Sigmoid colon (tissue), 7 donors: Measurements from ENCODE around the gene SELENON. TPM values are rescaled to one million over a fixed set of nuclear protein-coding genes. Genes with fewer than 3 reads are reported as not detected.

ENCODE experiments used
- DNase-seq: peaks from one replicate; pipeline ENCODE4 v3.0.0-alpha.2; 2019
- H3K27ac ChIP-seq, 4 donors: fragments of 200-600 bp; sonication (generic); one replicate each; pipeline ENCODE4 v1.5.1; 2016 to 2019; ENCODE audit warnings: mild to moderate bottlenecking in 1 of 4
- H3K27me3 ChIP-seq, 3 donors: fragments of 200-600 bp; sonication (generic); one replicate each; pipeline ENCODE4 v1.5.1; 2019; ENCODE audit warnings: mild to moderate bottlenecking in 1 of 3
- H3K36me3 ChIP-seq, 4 donors: fragments of 200-600 bp; sonication (generic); one replicate each; pipeline ENCODE4 v1.5.1; 2016 to 2019
- H3K4me1 ChIP-seq, 4 donors: fragments of 200-600 bp; sonication (generic); one replicate each; pipeline ENCODE4 v1.5.1; 2017 to 2019
- H3K4me3 ChIP-seq, 4 donors: fragments of 200-600 bp; sonication (generic); one replicate each; pipeline ENCODE4 v1.5.1; 2017 to 2019; ENCODE audit warnings: mild to moderate bottlenecking in 2 of 4, moderate library complexity in 1 of 4
- H3K9me3 ChIP-seq, 4 donors: fragments of 200-600 bp in 3 of 4; sonication (generic) in 3 of 4; one replicate each; pipeline versions ENCODE4 v1.5.1 to v1.6.1; 2013 to 2019
- EP300 ChIP-seq, 4 donors: sonication (generic); formaldehyde crosslinking; IDR thresholded peaks; one replicate each; pipeline ENCODE4 v1.6.1; 2017; ENCODE audit warnings: antibody characterized with exemption in 4 of 4
- POLR2A ChIP-seq, 2 donors: fragments of 450-650 bp; IDR thresholded peaks; one replicate each; pipeline ENCODE4 v1.6.1; 2016; ENCODE audit warnings: antibody characterized with exemption in 2 of 2, mild to moderate bottlenecking in 2 of 2, moderate library complexity in 2 of 2
- POLR2AphosphoS5 ChIP-seq, 4 donors: sonication (generic); formaldehyde crosslinking; IDR thresholded peaks; one replicate each; pipeline ENCODE4 v1.6.1; 2017; ENCODE audit warnings: antibody characterized with exemption in 4 of 4
- WGBS, 2 donors: extraction: QIAGEN DNeasy Blood & Tissue Kit; methylation state at CpG; one replicate each; pipeline ENCODE4 v1.1.7; 2013; 5-methylcytosine and 5-hydroxymethylcytosine counted together
- intact Hi-C: fragments of 100-400 bp; cut with DNase I; formaldehyde crosslinking; loops from one replicate; pipeline ENCODE4 v1.15.1; 2023
- polyA plus RNA-seq, 3 donors: library from polyadenylated mRNA; stranded (reverse); fragments of 200-250 nt; gene quantifications; one replicate each; pipeline ENCODE4 v1.2.3, GENCODE V29; 2013
- total RNA-seq, 4 donors: library from RNA; depleted of rRNA; stranded (reverse); fragments of >200 nt; gene quantifications; one replicate each; pipeline ENCODE4 v1.1.0, GENCODE V29; 2016
- TF ChIP-seq, protein P1 (sequence below), 4 experiments: fragments of 450-650 bp in 3 of 4; fragments of 200-600 bp in 1 of 4; IDR thresholded peaks; one replicate each; pipeline ENCODE4 v1.5.1; 2016 to 2019; ENCODE audit warnings: antibody characterized with exemption in 4 of 4, mild to moderate bottlenecking in 3 of 4, moderate library complexity in 2 of 4
- donor health status: healthy with polysubstance abuse.
- donor health status: Bipolar disorder and iron deficiency.
- donor health status: healthy.

SELENON gene
- total and polyA plus RNA-seq, 7 donors: 4.6 to 37.4 (median 15.7) TPM

GRCh38 chr1:25773441-25774125 lies 26.4 kb upstream of the SELENON start:
- WGBS, 2 donors: 19 to 73% methylated on average over 4 of the region's 4 CpGs
- intact Hi-C loops: no loop called here
- Histone ChIP-seq H3K4me3 (no peak overlapping the region), H3K4me1 (peaks cover 0 to 48% (median 19%) of the 10 kb centered on the region in 4 donors), H3K9me3 (no peaks in the 10 kb centered on the region), H3K36me3 (peaks cover 0 to 17% (median 0%) of the 10 kb centered on the region in 4 donors), H3K27ac (no peak overlapping the region), H3K27me3 (no peaks in the 10 kb centered on the region)
- TF ChIP-seq POLR2A (IDR thresholded peaks at IDR 0.05): no peak
- TF ChIP-seq EP300 (IDR thresholded peaks at IDR 0.05): no peak
- no peak for TF ChIP-seq POLR2AphosphoS5 (IDR thresholded peaks at IDR 0.05)
- no peak for DNase-seq

- no peaks in the 10 kb centered on the region for H3K27me3 ChIP-seq
- no peaks in the 10 kb centered on the region for H3K9me3 ChIP-seq
- H3K36me3 ChIP-seq: peaks cover 0 to 20% (median 0%) of the 10 kb centered on the region in 4 donors
- peaks cover 0 to 48% (median 19%) of the 10 kb centered on the region in 4 donors for H3K4me1 ChIP-seq
- WGBS, 2 donors: 70 to 77% methylated on average over 13 of the region's 13 CpGs
- no peak overlapping the region for H3K4me3 ChIP-seq
- no peak for TF ChIP-seq POLR2A (IDR thresholded peaks at IDR 0.05)
- TF ChIP-seq EP300 (IDR thresholded peaks at IDR 0.05): no peak
- TF ChIP-seq POLR2AphosphoS5 (IDR thresholded peaks at IDR 0.05): no peak
- TF ChIP-seq, protein P1, sequence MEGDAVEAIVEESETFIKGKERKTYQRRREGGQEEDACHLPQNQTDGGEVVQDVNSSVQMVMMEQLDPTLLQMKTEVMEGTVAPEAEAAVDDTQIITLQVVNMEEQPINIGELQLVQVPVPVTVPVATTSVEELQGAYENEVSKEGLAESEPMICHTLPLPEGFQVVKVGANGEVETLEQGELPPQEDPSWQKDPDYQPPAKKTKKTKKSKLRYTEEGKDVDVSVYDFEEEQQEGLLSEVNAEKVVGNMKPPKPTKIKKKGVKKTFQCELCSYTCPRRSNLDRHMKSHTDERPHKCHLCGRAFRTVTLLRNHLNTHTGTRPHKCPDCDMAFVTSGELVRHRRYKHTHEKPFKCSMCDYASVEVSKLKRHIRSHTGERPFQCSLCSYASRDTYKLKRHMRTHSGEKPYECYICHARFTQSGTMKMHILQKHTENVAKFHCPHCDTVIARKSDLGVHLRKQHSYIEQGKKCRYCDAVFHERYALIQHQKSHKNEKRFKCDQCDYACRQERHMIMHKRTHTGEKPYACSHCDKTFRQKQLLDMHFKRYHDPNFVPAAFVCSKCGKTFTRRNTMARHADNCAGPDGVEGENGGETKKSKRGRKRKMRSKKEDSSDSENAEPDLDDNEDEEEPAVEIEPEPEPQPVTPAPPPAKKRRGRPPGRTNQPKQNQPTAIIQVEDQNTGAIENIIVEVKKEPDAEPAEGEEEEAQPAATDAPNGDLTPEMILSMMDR (IDR thresholded peaks at IDR 0.05): no peak
- no peak for DNase-seq
- no peak overlapping the region for H3K27ac ChIP-seq
- intact Hi-C loops: no loop called here
Measured at GRCh38 chr1:25774206-25774803, 25.7 kb upstream of the SELENON start.

- Histone ChIP-seq H3K27me3 (no peaks in the 10 kb centered on the region), H3K4me1 (peaks cover 0 to 46% (median 16%) of the 10 kb centered on the region in 4 donors), H3K36me3 (peaks cover 0 to 20% (median 0%) of the 10 kb centered on the region in 4 donors), H3K27ac (no peak overlapping the region), H3K4me3 (no peak overlapping the region), H3K9me3 (no peaks in the 10 kb centered on the region)
- no peak for DNase-seq
- no peak for TF ChIP-seq POLR2A (IDR thresholded peaks at IDR 0.05)
- TF ChIP-seq, protein P1 (IDR thresholded peaks at IDR 0.05): no peak
- TF ChIP-seq EP300 (IDR thresholded peaks at IDR 0.05): no peak
- no peak for TF ChIP-seq POLR2AphosphoS5 (IDR thresholded peaks at IDR 0.05)
- WGBS, 2 donors: 37 to 51% methylated on average over 16 of the region's 16 CpGs
- intact Hi-C loops: no loop called here
Measured at GRCh38 chr1:25774921-25775771, 24.8 kb upstream of the SELENON start.

- peaks cover 0 to 29% (median 2%) of the 10 kb centered on the region in 4 donors for H3K36me3 ChIP-seq
- TF ChIP-seq EP300 (IDR thresholded peaks at IDR 0.05): no peak
- TF ChIP-seq, protein P1 (IDR thresholded peaks at IDR 0.05): no peak
- TF ChIP-seq POLR2A (IDR thresholded peaks at IDR 0.05): no peak
- no peak for TF ChIP-seq POLR2AphosphoS5 (IDR thresholded peaks at IDR 0.05)
Measured at GRCh38 chr1:25779388-25779787, 20.6 kb upstream of the SELENON start.

More at GRCh38 chr1:25779388-25779787, 20.6 kb upstream of the SELENON start:
- Histone ChIP-seq H3K27ac (no peak overlapping the region), H3K4me1 (peaks cover 0 to 22% (median 4%) of the 10 kb centered on the region in 4 donors), H3K4me3 (no peak overlapping the region), H3K27me3 (no peaks in the 10 kb centered on the region), H3K9me3 (no peaks in the 10 kb centered on the region)
- DNase-seq: no peak
- intact Hi-C loops: no loop called here
- WGBS, 2 donors: 31 to 72% methylated on average over 8 of the region's 8 CpGs
